Measurements from ENCODE around the gene SIGLEC8. TPM values are rescaled to one million over a fixed set of nuclear protein-coding genes. Genes with fewer than 3 reads are reported as not detected.
A peak's percentile ranks its signal among the peaks of the same experiment; 100 is the strongest.

The SIGLEC8 gene
- total and polyA plus RNA-seq, 5 donors from 2014 or later = not detected

DNA sequence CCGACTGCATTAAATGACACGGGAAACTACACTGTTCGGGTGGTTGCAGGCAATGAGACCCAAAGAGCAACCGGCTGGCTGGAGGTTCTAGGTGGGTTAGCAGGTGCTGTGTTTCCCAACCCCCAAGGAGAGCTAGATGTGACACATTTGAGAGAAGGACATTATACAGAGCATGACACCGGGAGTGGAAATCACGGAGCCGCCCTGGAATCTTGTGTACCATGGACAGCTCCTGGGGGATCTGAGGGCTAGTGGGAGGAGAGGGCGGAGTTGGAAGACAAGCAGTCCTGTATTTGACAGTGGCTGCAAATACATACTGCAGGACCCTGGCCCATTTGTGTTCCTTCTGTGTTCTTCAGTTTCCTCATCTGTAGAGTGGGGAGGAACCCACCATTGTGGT is 22.3 kb upstream of the SIGLEC8 start:
- no peaks in the 10 kb centered on the region for H3K9me3 Mint-ChIP-seq
- DNase-seq (no peak), ATAC-seq (ENCODE audit: low read depth in 2 of 2) (no peak)
- H3K27me3 ChIP-seq (ENCODE audit: control insufficient read depth, insufficient read depth, low read length) = no peaks in the 10 kb centered on the region
- H3K4me3 ChIP-seq (ENCODE audit: low read depth, low read length) = no peak overlapping the region
- no peaks in the 10 kb centered on the region for H3K9me3 ChIP-seq (ENCODE audit: control insufficient read depth in 2 of 2, low read length in 2 of 2)
- no peaks in the 10 kb centered on the region for H3K36me3 Mint-ChIP-seq
- H3K4me3 Mint-ChIP-seq = no peak overlapping the region
- peaks cover 0 to 1% (median 0%) of the 10 kb centered on the region in 4 donors for H3K4me1 Mint-ChIP-seq
- H3K27ac Mint-ChIP-seq = peak overlapping the region in 1 of 3 donors; percentile 64
- no peak overlapping the region for H3K27ac ChIP-seq (ENCODE audit: insufficient read depth, low read length, poor library complexity, severe bottlenecking)
- no peaks in the 10 kb centered on the region for H3K4me1 ChIP-seq (ENCODE audit: control insufficient read depth, insufficient read depth, low read length, poor library complexity, severe bottlenecking)
- H3K36me3 ChIP-seq (ENCODE audit: control insufficient read depth, insufficient read depth, low read length) = no peaks in the 10 kb centered on the region
- no peaks in the 10 kb centered on the region for H3K27me3 Mint-ChIP-seq

DNA sequence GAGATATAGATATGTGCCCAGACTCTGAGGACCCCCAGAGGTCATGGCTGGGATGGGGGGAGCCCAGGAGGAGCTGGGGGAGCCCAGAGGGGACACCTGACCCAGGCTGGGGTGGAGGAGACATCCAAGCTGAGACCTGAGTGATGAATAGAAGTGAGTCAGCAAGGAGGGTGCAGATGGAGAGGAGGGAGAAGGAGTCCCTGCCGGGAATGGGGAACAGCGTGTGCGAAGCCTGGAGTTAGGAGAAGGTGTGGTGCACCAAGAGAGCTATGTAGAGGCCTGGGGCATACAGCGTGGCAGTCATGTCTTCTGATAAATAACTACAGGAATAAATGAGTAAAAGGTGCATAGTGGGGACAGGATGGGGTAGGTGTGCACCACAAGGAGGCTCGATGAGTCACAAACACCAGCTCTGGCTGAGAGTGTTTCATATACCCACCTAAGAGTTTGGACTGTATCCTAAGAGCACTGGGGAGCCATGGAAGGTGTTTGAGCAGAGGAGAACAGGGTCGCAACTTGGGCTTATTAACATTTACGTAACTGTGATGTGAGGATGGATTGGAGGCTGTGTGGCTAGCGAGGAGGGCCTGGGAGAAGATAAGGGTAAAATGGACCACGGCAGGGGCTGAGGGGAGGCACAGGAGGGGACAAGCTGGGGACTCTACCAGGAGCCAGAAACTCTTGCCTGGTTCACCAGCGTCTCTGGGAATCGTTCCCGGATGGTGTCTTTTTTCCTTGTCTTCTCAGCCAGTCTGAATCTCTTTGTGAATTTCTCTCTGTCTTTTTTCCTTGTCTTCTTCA is 21.5 kb upstream of the SIGLEC8 start:
- ATAC-seq (ENCODE audit: low read depth in 2 of 2) (no peak), DNase-seq (no peak)
- no peak overlapping the region for H3K4me3 Mint-ChIP-seq
- H3K27me3 Mint-ChIP-seq = peaks cover 6% of the 10 kb centered on the region
- Histone ChIP-seq H3K4me1 (ENCODE audit: control insufficient read depth, insufficient read depth, low read length, poor library complexity, severe bottlenecking) (no peaks in the 10 kb centered on the region), H3K36me3 (ENCODE audit: control insufficient read depth, insufficient read depth, low read length) (no peaks in the 10 kb centered on the region), H3K27me3 (ENCODE audit: control insufficient read depth, insufficient read depth, low read length) (no peaks in the 10 kb centered on the region), H3K27ac (ENCODE audit: insufficient read depth, low read length, poor library complexity, severe bottlenecking) (no peak overlapping the region), H3K9me3 (ENCODE audit: control insufficient read depth in 2 of 2, low read length in 2 of 2) (no peaks in the 10 kb centered on the region), H3K4me3 (ENCODE audit: low read depth, low read length) (no peak overlapping the region)
- H3K27ac Mint-ChIP-seq = no peak overlapping the region
- no peaks in the 10 kb centered on the region for H3K9me3 Mint-ChIP-seq
- H3K36me3 Mint-ChIP-seq = no peaks in the 10 kb centered on the region
- H3K4me1 Mint-ChIP-seq = peaks cover 0 to 1% (median 0%) of the 10 kb centered on the region in 4 donors

DNA sequence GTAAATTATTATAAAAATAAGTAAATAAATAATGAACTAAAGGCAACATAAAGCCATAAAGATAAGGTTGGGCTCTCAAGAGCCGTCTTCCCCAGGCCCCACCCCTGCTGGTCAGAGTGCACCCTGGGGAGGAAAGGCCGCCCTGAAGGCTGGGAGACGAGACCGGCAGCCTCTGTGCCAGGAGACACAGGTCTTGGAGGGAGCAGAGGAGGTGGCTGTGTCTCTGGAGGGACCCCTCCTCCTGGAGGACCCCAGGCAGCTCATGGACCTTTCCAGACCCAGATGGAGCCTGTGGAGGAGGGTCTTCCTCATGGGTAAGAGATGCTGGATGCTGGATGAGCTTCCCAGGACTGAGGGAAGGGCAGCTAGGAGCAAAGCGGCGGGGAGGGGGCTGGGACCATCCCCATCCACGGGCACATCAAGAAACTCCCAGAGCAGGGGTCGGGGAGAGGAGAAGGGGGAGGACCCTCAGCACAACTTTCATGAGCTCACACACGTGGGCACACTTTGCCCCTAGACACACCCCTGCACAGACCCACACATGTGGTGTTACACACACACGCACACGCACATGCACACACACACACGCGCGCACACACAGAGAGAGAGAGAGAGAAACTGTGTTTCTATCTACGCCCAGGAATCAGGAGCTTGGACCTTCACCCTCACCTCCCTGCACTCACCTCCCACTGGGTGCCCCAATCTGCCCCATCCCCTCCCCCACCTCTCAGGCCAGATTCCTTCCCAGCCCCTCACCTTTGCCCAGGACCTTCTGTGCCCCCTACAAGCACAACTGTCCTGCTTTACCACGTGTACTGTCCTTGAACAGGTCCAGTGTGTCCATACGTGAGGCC is 20.4 kb upstream of the SIGLEC8 start, which contains the start of gene CEACAM18:
TSS of gene CEACAM18 (plus strand) at position 159 of the 854 bp plus-strand sequence.
- no peaks in the 10 kb centered on the region for H3K9me3 ChIP-seq (ENCODE audit: control insufficient read depth in 2 of 2, low read length in 2 of 2)
- H3K36me3 ChIP-seq (ENCODE audit: control insufficient read depth, insufficient read depth, low read length) = no peaks in the 10 kb centered on the region
- H3K4me1 ChIP-seq (ENCODE audit: control insufficient read depth, insufficient read depth, low read length, poor library complexity, severe bottlenecking) = no peaks in the 10 kb centered on the region
- peaks cover 7% of the 10 kb centered on the region for H3K27me3 Mint-ChIP-seq
- ATAC-seq (ENCODE audit: low read depth in 2 of 2) (no peak), DNase-seq (no peak)
- no peaks in the 10 kb centered on the region for H3K27me3 ChIP-seq (ENCODE audit: control insufficient read depth, insufficient read depth, low read length)
- H3K4me3 ChIP-seq (ENCODE audit: low read depth, low read length) = no peak within 1 kb of the TSS
- no peak within 1 kb of the TSS for H3K27ac Mint-ChIP-seq
- H3K36me3 Mint-ChIP-seq = no peaks in the 10 kb centered on the region
- no peak within 1 kb of the TSS for H3K27ac ChIP-seq (ENCODE audit: insufficient read depth, low read length, poor library complexity, severe bottlenecking)
- peaks cover 0 to 1% (median 0%) of the 10 kb centered on the region in 4 donors for H3K4me1 Mint-ChIP-seq
- peak within 1 kb of the TSS in 1 of 4 donors; percentile 27 for H3K4me3 Mint-ChIP-seq
- H3K9me3 Mint-ChIP-seq = no peaks in the 10 kb centered on the region

- Mint-ChIP-seq H3K27ac (no peak overlapping the region), H3K27me3 (peaks cover 18% of the 10 kb centered on the region), H3K36me3 (no peaks in the 10 kb centered on the region), H3K4me1 (peaks cover 0 to 5% (median 0%) of the 10 kb centered on the region in 4 donors), H3K4me3 (peak overlapping the region in 1 of 4 donors; percentile 27), H3K9me3 (no peaks in the 10 kb centered on the region)
- no peaks in the 10 kb centered on the region for H3K4me1 ChIP-seq (ENCODE audit: control insufficient read depth, insufficient read depth, low read length, poor library complexity, severe bottlenecking)
- peaks cover 3% of the 10 kb centered on the region for H3K27me3 ChIP-seq (ENCODE audit: control insufficient read depth, insufficient read depth, low read length)
- DNase-seq = no peak
- H3K9me3 ChIP-seq (ENCODE audit: control insufficient read depth in 2 of 2, low read length in 2 of 2) = no peaks in the 10 kb centered on the region
- ATAC-seq (ENCODE audit: low read depth in 2 of 2) = no peak
- H3K36me3 ChIP-seq (ENCODE audit: control insufficient read depth, insufficient read depth, low read length) = no peaks in the 10 kb centered on the region
- no peak overlapping the region for H3K4me3 ChIP-seq (ENCODE audit: low read depth, low read length)
- H3K27ac ChIP-seq (ENCODE audit: insufficient read depth, low read length, poor library complexity, severe bottlenecking) = no peak overlapping the region
These were observed 19.1 kb upstream of the SIGLEC8 start for GRCh38 chr19:51477344-51477743.

DNA sequence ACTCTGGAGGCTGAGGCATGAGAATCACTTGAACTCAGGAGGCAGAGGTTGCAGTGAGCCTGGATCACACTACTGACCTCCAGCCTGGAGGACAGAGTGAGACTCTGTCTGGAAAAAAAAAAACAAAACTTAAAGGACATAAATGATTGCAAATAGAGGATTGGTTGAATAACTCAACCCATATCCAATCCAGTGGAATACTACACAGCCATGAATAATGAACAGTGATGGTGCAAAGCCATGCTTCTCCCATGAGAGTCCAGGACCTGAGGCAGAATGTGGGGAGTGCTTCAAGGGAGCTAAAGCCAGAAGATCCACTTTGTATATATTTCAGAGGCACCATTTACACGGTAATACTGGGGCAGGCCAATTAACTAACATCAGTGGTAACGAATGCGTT is 17.9 kb upstream of the SIGLEC8 start:
- ATAC-seq (ENCODE audit: low read depth in 2 of 2) = no peak
- Mint-ChIP-seq H3K4me1 (peaks cover 0 to 5% (median 0%) of the 10 kb centered on the region in 4 donors), H3K4me3 (no peak overlapping the region), H3K9me3 (no peaks in the 10 kb centered on the region), H3K36me3 (no peaks in the 10 kb centered on the region), H3K27ac (no peak overlapping the region), H3K27me3 (peaks cover 18% of the 10 kb centered on the region)
- H3K4me1 ChIP-seq (ENCODE audit: control insufficient read depth, insufficient read depth, low read length, poor library complexity, severe bottlenecking) = no peaks in the 10 kb centered on the region
- H3K27me3 ChIP-seq (ENCODE audit: control insufficient read depth, insufficient read depth, low read length) = peaks cover 3% of the 10 kb centered on the region
- H3K27ac ChIP-seq (ENCODE audit: insufficient read depth, low read length, poor library complexity, severe bottlenecking) = no peak overlapping the region
- H3K4me3 ChIP-seq (ENCODE audit: low read depth, low read length) = no peak overlapping the region
- DNase-seq = no peak
- no peaks in the 10 kb centered on the region for H3K36me3 ChIP-seq (ENCODE audit: control insufficient read depth, insufficient read depth, low read length)
- no peaks in the 10 kb centered on the region for H3K9me3 ChIP-seq (ENCODE audit: control insufficient read depth in 2 of 2, low read length in 2 of 2)

- Mint-ChIP-seq H3K27me3 (peaks cover 18% of the 10 kb centered on the region), H3K4me1 (peaks cover 0 to 4% (median 0%) of the 10 kb centered on the region in 4 donors), H3K9me3 (no peaks in the 10 kb centered on the region), H3K36me3 (no peaks in the 10 kb centered on the region), H3K27ac (no peak overlapping the region), H3K4me3 (no peak overlapping the region)
- Histone ChIP-seq H3K27ac (ENCODE audit: insufficient read depth, low read length, poor library complexity, severe bottlenecking) (no peak overlapping the region), H3K4me3 (ENCODE audit: low read depth, low read length) (no peak overlapping the region), H3K27me3 (ENCODE audit: control insufficient read depth, insufficient read depth, low read length) (peaks cover 3% of the 10 kb centered on the region), H3K4me1 (ENCODE audit: control insufficient read depth, insufficient read depth, low read length, poor library complexity, severe bottlenecking) (no peaks in the 10 kb centered on the region), H3K9me3 (ENCODE audit: control insufficient read depth in 2 of 2, low read length in 2 of 2) (no peaks in the 10 kb centered on the region), H3K36me3 (ENCODE audit: control insufficient read depth, insufficient read depth, low read length) (no peaks in the 10 kb centered on the region)
- ATAC-seq (ENCODE audit: low read depth in 2 of 2) (peak; percentile 57 to 63), DNase-seq (peak; percentile 55 to 75 (median 60))
These were observed 14.9 kb upstream of the SIGLEC8 start for GRCh38 chr19:51473009-51473707.

GRCh38 chr19:51472607-51473006 is 14.4 kb upstream of the SIGLEC8 start:
- H3K27ac ChIP-seq (ENCODE audit: insufficient read depth, low read length, poor library complexity, severe bottlenecking) = no peak overlapping the region
- no peaks in the 10 kb centered on the region for H3K4me1 ChIP-seq (ENCODE audit: control insufficient read depth, insufficient read depth, low read length, poor library complexity, severe bottlenecking)
- no peak overlapping the region for H3K27ac Mint-ChIP-seq
- ATAC-seq (ENCODE audit: low read depth in 2 of 2) (no peak), DNase-seq (no peak)
- H3K36me3 ChIP-seq (ENCODE audit: control insufficient read depth, insufficient read depth, low read length) = no peaks in the 10 kb centered on the region
- no peaks in the 10 kb centered on the region for H3K9me3 Mint-ChIP-seq
- no peaks in the 10 kb centered on the region for H3K36me3 Mint-ChIP-seq
- no peak overlapping the region for H3K4me3 Mint-ChIP-seq
- no peak overlapping the region for H3K4me3 ChIP-seq (ENCODE audit: low read depth, low read length)
- peaks cover 3% of the 10 kb centered on the region for H3K27me3 ChIP-seq (ENCODE audit: control insufficient read depth, insufficient read depth, low read length)
- no peaks in the 10 kb centered on the region for H3K9me3 ChIP-seq (ENCODE audit: control insufficient read depth in 2 of 2, low read length in 2 of 2)
- peaks cover 0 to 4% (median under 1%) of the 10 kb centered on the region in 4 donors for H3K4me1 Mint-ChIP-seq
- H3K27me3 Mint-ChIP-seq = peaks cover 23% of the 10 kb centered on the region
